Suprapubic skin (tissue), 3 donors: ENCODE measurements around the gene UBE2QL1.

Experiments used
- POLR2A ChIP-seq, 2 donors: fragments of 450-650 bp; IDR thresholded peaks; one replicate each; pipeline ENCODE4 v1.6.1; 2017; ENCODE audit warnings: antibody characterized with exemption in 2 of 2, mild to moderate bottlenecking in 2 of 2, moderate library complexity in 2 of 2
- TF ChIP-seq, protein P1 (sequence below), 2 donors: fragments of 200-600 bp in 1 of 2; fragments of 450-650 bp in 1 of 2; sonication (generic) in 1 of 2; IDR thresholded peaks; one replicate each; pipeline ENCODE4 v1.5.1; 2016 to 2019; ENCODE audit warnings: antibody characterized with exemption in 2 of 2, mild to moderate bottlenecking in 1 of 2, moderate library complexity in 1 of 2

DNA sequence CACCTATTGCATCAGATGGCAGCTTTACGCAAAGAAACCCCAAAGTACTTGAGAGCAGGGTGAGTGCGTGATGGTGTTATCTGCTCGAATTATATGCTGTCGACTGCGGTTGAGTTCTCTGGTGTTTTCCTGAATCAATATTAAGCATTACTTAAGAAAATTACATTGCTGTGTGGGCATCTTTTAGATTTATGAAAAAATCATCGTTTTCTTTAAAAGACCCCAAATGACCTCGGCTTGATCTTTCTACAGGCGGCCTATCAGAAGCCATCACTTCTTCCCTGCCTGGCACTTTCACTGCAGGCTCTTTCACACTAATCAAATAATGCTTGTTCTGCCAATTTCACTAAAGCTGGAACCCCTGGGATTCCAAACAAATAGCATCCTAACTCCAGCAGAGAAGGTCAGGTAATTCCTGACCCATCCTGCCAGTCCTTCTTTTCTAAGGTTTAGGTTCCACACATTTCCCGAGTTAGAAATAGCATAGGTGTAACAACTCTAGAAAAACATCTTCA, 1.7 kb downstream of the UBE2QL1 start:
- TF ChIP-seq, protein P1, sequence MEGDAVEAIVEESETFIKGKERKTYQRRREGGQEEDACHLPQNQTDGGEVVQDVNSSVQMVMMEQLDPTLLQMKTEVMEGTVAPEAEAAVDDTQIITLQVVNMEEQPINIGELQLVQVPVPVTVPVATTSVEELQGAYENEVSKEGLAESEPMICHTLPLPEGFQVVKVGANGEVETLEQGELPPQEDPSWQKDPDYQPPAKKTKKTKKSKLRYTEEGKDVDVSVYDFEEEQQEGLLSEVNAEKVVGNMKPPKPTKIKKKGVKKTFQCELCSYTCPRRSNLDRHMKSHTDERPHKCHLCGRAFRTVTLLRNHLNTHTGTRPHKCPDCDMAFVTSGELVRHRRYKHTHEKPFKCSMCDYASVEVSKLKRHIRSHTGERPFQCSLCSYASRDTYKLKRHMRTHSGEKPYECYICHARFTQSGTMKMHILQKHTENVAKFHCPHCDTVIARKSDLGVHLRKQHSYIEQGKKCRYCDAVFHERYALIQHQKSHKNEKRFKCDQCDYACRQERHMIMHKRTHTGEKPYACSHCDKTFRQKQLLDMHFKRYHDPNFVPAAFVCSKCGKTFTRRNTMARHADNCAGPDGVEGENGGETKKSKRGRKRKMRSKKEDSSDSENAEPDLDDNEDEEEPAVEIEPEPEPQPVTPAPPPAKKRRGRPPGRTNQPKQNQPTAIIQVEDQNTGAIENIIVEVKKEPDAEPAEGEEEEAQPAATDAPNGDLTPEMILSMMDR (IDR thresholded peaks at IDR 0.05), result no peak
- no peak for TF ChIP-seq POLR2A (IDR thresholded peaks at IDR 0.05)
